ENCODE results near the gene XRCC4.
"Not testable (repeated sequence)": the region's sequence is repeated elsewhere in the genome, so short reads cannot be mapped to it uniquely, and the experiment has no call there.

XRCC4 gene

GRCh38 chr5:83197326-83197967, 120.1 kb downstream of the XRCC4 start:
- DNase-seq: no peak

GRCh38 chr5:83199126-83199525, 121.8 kb downstream of the XRCC4 start:
- no peak for DNase-seq

GRCh38 chr5:83204651-83205050, 127.3 kb downstream of the XRCC4 start:
- no peak for DNase-seq

GRCh38 chr5:83209963-83210362, 132.6 kb downstream of the XRCC4 start:
- DNase-seq: no peak

GRCh38 chr5:83219077-83219476, 141.7 kb downstream of the XRCC4 start:
- no peak for DNase-seq

- no peak for DNase-seq
Observed at GRCh38 chr5:83219495-83219894, 142.1 kb downstream of the XRCC4 start.

GRCh38 chr5:83220331-83220730, 143.0 kb downstream of the XRCC4 start:
- no peak for DNase-seq

GRCh38 chr5:83222906-83223305, 145.6 kb downstream of the XRCC4 start:
- no peak for DNase-seq

- DNase-seq: no peak
Observed at GRCh38 chr5:83227611-83228010, 150.3 kb downstream of the XRCC4 start.

GRCh38 chr5:83230511-83230910, 153.2 kb downstream of the XRCC4 start:
- no peak for DNase-seq

GRCh38 chr5:83244516-83244915, 167.2 kb downstream of the XRCC4 start:
- no peak for DNase-seq

GRCh38 chr5:83245037-83245436, 167.7 kb downstream of the XRCC4 start:
- DNase-seq: no peak

GRCh38 chr5:83246071-83246470, 168.7 kb downstream of the XRCC4 start:
- DNase-seq: no peak

- DNase-seq: no peak
Observed at GRCh38 chr5:83249156-83249555, 171.8 kb downstream of the XRCC4 start.

- no peak for DNase-seq
Observed at GRCh38 chr5:83251849-83252248, 174.5 kb downstream of the XRCC4 start.

- DNase-seq: no peak
Observed at GRCh38 chr5:83253720-83254119, 176.4 kb downstream of the XRCC4 start.

GRCh38 chr5:83255268-83255667, 177.9 kb downstream of the XRCC4 start:
- DNase-seq: no peak

- DNase-seq: no peak
Observed at GRCh38 chr5:83256091-83256780, 178.9 kb downstream of the XRCC4 start.

- DNase-seq: not testable (repeated sequence)
Observed at GRCh38 chr5:83257684-83258083, 180.3 kb downstream of the XRCC4 start.

GRCh38 chr5:83265318-83265717, 188.0 kb downstream of the XRCC4 start:
- DNase-seq: no peak

GRCh38 chr5:83270311-83270710, 193.0 kb downstream of the XRCC4 start:
- no peak for DNase-seq

GRCh38 chr5:83277154-83277553, 199.8 kb downstream of the XRCC4 start:
- no peak for DNase-seq

GRCh38 chr5:83277953-83278352, 200.6 kb downstream of the XRCC4 start:
- no peak for DNase-seq

GRCh38 chr5:83281176-83281575, 203.8 kb downstream of the XRCC4 start:
- DNase-seq: no peak

GRCh38 chr5:83281658-83282057, 204.3 kb downstream of the XRCC4 start:
- no peak for DNase-seq
